ENCODE data around the gene POR. TPM values are rescaled to one million over a fixed set of nuclear protein-coding genes. Genes with fewer than 3 reads are reported as not detected.

Gene POR
- total and polyA plus RNA-seq, 2 of the 13 experiments (the other 11 are each of a cell fraction or from before 2014, with no cell fraction given): 145 to 266 TPM

DNA sequence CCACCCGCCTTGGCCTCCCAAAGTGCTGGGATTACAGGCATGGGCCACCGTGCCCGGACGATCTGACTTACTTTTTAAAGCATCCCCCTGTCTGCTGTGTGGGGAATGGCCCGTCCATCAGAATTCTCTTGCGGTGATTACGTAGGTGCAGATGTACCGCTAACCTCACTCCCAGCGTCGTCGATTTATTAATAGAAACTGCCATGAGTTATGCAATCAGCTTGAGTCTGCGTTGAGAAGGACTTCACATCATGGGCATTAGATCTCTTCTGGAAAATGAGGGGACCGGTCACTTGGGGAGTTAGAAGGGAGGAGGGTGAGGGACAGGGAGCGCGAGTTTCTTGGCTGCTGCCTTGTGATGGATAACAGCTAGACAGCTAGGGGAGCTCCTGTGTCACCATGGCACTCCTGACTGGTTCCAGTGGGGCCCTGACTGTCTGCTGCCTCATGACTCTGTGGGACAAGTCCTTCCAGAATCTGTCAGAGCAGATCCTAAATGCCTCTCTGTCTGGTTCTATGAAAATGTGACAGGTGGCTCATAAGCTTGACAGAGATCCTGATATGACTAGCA is 35.2 kb downstream of the POR start (continued):
- no peak for TF ChIP-seq ZMYM2 (CRISPR knock-in tag; IDR thresholded peaks at IDR 0.05)

DNA sequence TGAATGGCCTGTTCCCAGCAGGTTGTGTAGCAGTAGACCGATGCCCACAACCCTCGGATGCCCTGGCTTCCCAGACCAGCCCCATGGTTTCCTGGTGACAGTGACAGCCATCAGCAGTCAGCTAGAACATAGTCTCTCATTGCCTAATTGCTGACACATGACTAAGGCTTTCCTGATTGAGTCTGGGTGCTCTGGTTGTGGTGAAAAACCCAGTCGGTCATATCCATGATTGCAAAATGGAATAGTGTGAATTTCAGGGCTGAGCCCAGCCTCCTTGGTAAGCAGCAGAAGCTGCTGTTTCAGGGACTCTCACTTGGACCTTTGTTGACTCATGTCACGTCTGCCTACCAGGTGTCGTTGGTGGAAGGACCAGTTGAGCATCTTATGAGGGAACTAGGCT is 36.6 kb downstream of the POR start:
- Histone ChIP-seq H3K9me3 (ENCODE audit: low read length) (no peaks in the 10 kb centered on the region), H3K27ac (ENCODE audit: extremely low read length, insufficient read depth, low read length) (no peak overlapping the region), H4K20me1 (ENCODE audit: insufficient read depth, low read length) (peaks cover 69% of the 10 kb centered on the region), H3K4me3 (replicated peaks in 1 of 3; ENCODE audit: insufficient read depth in 1 of 3, low read depth in 2 of 3, low read length in 3 of 3) (no peak overlapping the region), H2AFZ (ENCODE audit: low read length) (no peak overlapping the region), H3K4me2 (ENCODE audit: low read depth, low read length) (no peak overlapping the region), H3K36me3 (replicated peaks in 1 of 2; ENCODE audit: control insufficient read depth in 1 of 2, insufficient read depth in 2 of 2, low read length in 2 of 2) (peaks cover 22 to 56% of the 10 kb centered on the region in 2 experiments), H3K27me3 (ENCODE audit: control insufficient read depth in 1 of 2, insufficient read depth in 2 of 2, low read length in 2 of 2) (no peaks in the 10 kb centered on the region), H3K4me1 (ENCODE audit: insufficient read depth, low read length) (peaks cover 63% of the 10 kb centered on the region), H3K79me2 (ENCODE audit: insufficient read depth, low read length) (peaks cover 56% of the 10 kb centered on the region), H3K9ac (ENCODE audit: insufficient read depth, low read depth, low read length) (no peak overlapping the region)
- ChIA-PET POLR2A (interaction anchor here (0.6 kb wide), 1 partner anchor 36 kb away, joined by 3 read pairs; no protein-coding TSS in a partner anchor), CTCF (ENCODE audit: low intra/inter-chr PET ratio, low total read pairs) (no interaction called here)
- in situ Hi-C loops (cut with HindIII; ENCODE audit: extremely low pct_ligation_motif_present, low pct_unique_long_range_greater_than_20kb) (no loop called here), intact Hi-C loops (cut with micrococcal nuclease; ENCODE audit: unreplicated experiment) (no loop called here)
- 68% methylated on average over 5 of the region's 5 CpGs for WGBS (ENCODE audit: low lambda C conversion rate)
- ATAC-seq (peak; percentile 15; the same call in 2 of the 3 replicates), FAIRE-seq (peak; percentile 73), DNase-seq (ENCODE audit: low spot score) (peak; percentile 33)
- TF ChIP-seq FOXA1 (IDR thresholded peaks at IDR 0.05) (no peak), FOXA1 (CRISPR knock-in tag; IDR thresholded peaks at IDR 0.05) (0 out of 2 replicates have a peak, but pooled peaks have one; percentile 11), ARHGAP35 (CRISPR knock-in tag; IDR thresholded peaks at IDR 0.05; ENCODE audit: borderline replicate concordance) (no peak), RBM22 (optimal IDR thresholded peaks at IDR 0.05; ENCODE audit: low read length) (peak; percentile 43), MAFF (IDR thresholded peaks at IDR 0.05; ENCODE audit: low read depth, low read length) (peak; percentile 62), ARID2 (CRISPR knock-in tag; IDR thresholded peaks at IDR 0.05; ENCODE audit: borderline replicate concordance) (no peak), FOSL2 (CRISPR knock-in tag; IDR thresholded peaks at IDR 0.05) (peak; percentile 16; the same call in 1 of the 2 replicates), MAFK (conservative IDR thresholded peaks at IDR 0.05 in 1 of 2, IDR thresholded peaks at IDR 0.05 in 1 of 2; ENCODE audit: low read length in 2 of 2) (peak; percentile 62 to 72), CEBPB (IDR thresholded peaks at IDR 0.05; ENCODE audit: borderline replicate concordance, low read depth, low read length) (peak; percentile 34; the same call in 1 of the 2 replicates)
- no TSS peak for BruUV-seq (replicated peaks)
